GM23248 (cell line): ENCODE data around the gene ANKRD40.

Experiments used
- EZH2 ChIP-seq: fragments of 200-600 bp; sonication (generic); IDR thresholded peaks from 2 replicates; pipeline ENCODE4 v1.6.1; 2018; ENCODE audit warnings: antibody characterized with exemption, mild to moderate bottlenecking; ENCODE audit not compliant: insufficient read depth, poor library complexity, severe bottlenecking
- EZH2phosphoT487 ChIP-seq: fragments of 200-600 bp; sonication (generic); IDR thresholded peaks from 2 replicates; pipeline ENCODE4 v1.6.1; 2018; ENCODE audit warnings: antibody characterized with exemption, moderate library complexity, mild to moderate bottlenecking, low read depth; ENCODE audit not compliant: insufficient read depth

DNA sequence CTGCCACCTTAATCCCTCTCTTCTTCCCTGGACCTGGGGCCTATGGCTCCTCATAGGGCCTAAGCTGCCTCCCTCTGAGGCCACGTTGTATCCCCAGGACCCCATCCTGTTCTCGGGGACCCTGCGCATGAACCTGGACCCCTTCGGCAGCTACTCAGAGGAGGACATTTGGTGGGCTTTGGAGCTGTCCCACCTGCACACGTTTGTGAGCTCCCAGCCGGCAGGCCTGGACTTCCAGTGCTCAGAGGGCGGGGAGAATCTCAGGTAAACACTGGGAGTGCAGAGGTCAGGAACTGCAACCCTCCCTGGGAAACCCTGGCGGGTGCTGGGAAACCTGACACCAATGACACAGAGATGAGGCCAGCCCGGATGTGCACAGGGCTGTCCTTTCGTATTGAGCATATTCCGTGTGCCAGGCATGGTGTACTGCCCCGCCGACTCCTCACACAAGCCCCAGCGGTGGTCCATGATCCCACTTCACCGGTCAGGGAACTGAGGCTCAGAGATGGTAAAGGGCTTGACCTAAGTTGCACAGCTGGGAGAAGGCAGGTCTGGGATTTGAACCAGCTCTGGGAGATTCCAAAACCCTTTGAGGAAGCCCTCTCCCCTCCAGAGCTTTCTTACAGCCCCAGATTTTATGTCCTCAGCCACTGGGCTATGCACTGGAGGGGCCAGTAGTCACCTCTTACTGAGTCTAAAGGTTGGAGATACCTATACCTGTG lies 22.9 kb downstream of the ANKRD40 start:
- TF ChIP-seq EZH2phosphoT487 = no peak
- TF ChIP-seq EZH2 = no peak
